DMS 273 (cell line): Measurements from ENCODE around the gene FBXO22.
"Not testable (repeated sequence)": the region's sequence is repeated elsewhere in the genome, so short reads cannot be mapped to it uniquely, and the experiment has no call there.

Source experiments
- DNase-seq: peaks from one replicate; lab custom pipeline; 2025; ENCODE audit not compliant: unreplicated experiment; lab: John Stamatoyannopoulos, UW

FBXO22 gene

DNA sequence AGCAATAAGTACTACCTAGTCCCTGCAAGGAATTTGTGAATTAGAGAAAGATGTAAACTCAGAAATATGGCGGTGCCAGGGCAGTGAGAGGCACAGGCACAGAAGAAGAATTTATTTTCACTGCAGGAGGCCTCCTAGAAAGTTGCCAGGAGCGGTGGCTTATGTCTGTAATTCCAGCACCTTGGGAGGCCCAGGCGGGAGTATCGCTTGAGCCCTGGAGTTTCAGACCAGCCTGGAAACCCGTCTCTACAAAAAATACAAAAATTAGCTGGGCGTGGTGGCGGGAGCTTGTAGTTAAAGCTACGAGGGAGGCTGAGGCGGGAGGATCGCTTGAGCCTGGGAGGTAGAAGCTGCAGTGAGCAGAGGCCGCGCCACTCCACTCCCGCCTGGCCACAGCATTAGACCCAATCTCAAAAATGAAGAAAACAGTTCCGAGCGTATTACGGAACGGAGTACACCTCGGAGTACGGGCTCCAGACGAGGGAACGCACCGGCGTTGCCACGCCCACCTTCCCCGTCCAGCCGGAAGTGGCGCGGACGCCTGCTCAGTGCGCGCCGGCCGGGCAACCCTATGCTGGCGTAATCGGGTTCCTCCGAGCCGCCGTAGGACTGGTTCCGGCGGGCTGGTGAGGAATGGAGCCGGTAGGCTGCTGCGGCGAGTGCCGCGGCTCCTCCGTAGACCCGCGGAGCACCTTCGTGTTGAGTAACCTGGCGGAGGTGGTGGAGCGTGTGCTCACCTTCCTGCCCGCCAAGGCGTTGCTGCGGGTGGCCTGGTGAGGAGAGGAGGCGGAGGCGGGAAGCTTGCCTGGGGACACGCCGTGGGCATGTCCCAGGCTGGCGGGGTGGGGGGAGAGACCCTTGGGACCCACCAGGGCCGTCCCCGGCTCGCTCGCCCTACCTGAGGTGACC is at the start of gene FBXO22:
TSS of gene FBXO22 (plus strand) at position 548 of the 909 bp plus-strand sequence. CDS start at position 634, 86 bp downstream.
- peak; percentile 96 for DNase-seq

DNA sequence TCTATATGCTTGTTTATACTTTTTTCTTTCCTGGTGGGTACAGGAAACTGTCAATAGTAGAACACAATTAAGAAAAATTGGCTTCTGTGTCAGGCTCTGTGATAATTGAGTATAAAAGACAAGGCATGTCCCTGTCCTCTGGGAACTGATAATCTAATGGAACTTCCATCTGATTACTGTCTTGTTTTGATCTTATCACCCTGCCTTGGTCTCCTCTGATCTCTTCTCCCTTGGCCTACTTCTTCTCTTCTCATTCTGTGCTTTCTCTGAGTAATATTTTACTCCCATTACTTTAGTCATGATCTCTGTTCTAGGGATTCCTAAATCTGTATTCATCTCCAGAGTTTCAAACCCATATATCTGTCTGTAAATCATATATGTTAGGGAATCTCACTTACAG is 45.8 kb upstream of the FBXO22 start:
- DNase-seq, result no peak

DNA sequence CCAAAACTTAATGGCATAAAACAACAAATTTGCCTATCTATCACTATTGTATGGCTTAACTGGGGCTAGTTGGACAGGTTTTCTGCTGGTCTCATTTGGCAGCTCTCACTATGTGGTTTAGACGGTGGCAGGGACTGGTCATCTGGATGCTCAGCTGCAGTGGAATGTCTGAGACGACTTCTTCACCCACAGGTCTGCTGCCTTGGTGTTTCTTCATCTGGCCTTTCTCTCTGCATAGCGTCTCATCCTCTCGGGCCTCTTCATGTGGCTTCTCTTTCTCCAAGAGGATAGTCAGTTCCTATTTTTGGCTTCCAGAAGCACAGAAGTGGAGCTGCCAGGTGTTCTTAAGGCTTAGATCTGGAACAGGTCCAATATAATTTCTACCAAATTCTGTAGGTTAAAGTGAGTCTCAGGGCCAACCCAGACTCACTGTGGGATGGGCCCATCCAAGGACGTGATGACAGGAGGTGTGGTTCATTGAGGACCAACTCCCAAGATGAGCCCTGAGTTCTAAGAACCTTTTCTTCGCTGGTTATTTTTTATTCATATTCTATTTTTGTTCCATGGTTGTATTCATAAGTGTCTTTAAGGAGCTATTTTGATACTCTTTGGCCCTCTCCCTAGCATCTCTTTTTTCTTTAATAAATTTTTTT is 41.8 kb upstream of the FBXO22 start:
- no peak for DNase-seq

DNA sequence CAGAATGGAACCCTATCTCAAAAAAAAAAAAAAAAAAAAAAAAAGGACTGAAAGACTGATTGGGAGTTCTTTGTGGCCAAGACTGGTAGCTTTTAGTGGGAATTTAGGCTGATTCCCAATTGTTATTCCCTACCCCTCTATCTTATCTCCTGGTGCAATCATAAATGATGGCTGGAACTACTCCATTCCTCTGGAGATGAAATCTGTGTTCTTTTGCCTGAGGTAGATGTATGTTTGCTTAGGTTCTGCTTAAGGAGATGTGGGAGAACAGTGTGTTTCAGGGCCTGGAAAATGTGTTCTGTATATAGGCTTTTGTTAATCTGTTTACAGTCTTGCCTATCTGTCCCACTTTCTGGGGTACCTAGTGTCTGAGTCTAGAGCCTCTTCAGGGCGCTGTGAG is 40.9 kb upstream of the FBXO22 start:
- DNase-seq, result no peak

DNA sequence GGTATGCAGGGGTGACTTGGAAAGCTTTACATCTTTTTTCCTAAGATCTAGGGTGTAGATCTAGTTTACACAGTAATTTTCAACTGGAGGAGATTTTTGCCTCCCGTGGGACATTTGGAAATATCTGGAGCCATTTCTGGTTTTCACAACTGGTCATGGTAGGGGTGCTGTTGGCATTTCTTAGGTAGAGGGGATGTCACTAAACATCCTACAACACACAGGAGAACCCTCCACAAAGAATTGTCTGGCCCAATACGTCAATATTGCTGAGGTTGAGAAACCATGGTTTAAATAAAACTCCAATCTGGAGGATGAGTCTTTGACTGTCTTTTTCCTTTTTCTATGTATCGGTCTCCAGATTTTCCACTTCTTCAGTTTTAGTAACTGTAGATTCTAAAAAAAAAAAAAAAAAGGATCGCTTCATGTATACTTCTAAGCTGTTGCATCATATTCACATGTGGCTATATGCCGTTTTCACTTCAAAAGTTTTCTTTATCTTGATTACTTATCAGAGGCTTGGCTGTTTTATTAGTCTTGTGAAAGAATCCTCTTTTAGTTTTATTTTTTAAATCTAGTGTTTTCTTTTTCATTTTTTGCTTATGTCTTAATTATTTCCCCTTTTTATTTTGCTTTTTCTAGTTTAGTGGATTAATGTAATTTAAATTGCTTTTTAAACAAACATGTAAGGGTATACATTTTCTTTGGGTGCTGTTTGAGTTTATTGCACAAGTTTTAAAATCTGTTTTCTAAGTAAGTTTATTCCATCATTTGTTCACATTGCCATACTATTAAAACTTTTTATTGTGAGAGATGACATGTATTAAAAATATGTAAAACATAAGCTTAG is 39.2 kb upstream of the FBXO22 start:
- DNase-seq, result no peak

DNA sequence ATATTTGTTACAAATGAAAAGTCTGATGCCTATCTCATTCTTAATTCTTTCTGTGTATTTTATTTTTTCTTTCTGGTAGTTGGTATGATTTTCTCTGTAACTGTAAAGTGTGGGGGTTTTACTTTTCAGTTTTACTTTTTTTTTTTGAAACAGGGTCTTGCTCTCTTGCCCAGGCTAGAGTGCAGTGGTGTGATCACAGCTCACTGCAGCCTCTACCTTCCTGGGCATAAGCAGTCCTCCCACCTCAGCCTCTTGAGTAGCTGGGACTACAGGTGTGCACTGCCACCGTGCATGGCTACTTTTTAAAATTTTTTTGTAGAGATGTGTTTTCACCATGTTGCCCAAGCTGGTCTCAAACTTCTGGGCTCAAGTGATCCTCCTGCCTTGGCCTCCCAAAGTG is 37.6 kb upstream of the FBXO22 start:
- DNase-seq, result not testable (repeated sequence)

DNA sequence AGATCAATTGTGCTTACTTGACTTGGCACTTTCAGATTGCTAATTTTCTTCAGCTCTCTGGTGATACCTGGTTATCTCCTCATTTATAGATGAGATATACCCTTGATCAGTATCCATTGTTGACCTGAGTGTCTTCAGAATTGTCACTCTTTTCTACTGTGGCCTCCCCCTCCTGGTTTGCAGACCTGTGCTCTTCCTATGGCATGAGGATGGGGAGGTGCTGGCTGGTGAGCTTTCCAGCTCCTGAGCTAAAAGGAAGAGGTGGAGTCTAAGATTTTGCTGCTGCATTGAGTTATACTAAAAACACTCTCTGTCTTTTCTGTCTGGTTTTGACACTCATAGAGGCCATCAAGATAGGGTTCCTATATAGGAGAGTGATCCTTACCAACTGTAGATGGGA is 36.8 kb upstream of the FBXO22 start:
- no peak for DNase-seq

DNA sequence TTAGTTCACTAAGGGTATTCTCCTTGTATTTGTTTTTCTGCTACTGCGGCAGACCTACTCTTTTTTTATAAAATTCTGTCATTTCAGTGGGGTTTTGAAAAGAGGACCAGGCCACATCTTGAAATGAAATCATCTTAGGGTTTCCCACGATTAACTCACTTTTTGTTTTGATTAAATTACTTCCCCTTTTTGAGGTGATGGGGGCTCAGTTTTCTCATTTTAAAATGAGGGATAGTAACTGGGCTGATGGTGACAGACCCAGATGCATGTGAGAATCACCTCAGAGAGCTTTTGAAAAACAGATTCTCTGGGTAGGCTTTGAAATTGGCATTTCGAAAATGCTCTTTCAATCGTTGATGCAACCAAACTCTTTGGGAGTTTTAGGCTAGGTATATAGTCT is 36.2 kb upstream of the FBXO22 start:
- no peak for DNase-seq

DNA sequence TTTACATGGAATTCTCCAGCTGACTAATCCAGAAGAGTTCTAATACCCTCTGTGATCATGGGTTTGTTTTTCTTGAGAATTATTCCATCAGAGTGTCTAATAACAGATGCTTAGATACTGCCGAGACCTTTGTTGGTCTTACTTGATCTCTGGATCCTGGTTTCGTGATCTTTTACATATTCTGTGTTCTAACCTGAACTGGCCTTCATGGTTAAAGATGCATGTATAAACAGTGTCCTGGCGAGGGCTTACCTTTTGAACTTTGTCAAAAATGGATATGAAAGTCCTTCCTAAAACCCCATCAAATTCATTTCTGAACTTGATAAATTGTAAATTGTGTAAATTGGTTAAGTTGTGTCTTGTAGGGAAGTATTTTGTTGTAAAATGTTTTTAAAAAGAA is 35.7 kb upstream of the FBXO22 start:
- DNase-seq, result no peak

DNA sequence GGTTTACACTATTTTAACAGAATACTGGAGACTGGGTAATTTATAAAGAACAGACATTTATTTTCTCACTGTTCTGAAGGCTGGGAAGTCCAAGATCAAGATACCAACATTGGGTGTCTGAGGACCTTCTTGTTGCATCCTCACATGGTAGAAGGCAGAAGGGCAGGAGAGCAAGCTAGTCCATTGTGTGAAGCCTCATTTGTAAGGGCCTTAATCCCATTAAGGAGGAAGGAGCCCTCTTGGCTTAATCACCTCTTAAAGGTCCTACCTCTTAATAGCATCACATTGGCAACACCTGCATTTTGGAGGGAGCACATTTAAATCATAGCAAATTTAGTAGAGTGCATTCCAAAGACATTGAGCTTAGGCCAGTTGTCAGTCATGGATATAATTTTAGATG is 34.2 kb upstream of the FBXO22 start:
- DNase-seq, result no peak

DNA sequence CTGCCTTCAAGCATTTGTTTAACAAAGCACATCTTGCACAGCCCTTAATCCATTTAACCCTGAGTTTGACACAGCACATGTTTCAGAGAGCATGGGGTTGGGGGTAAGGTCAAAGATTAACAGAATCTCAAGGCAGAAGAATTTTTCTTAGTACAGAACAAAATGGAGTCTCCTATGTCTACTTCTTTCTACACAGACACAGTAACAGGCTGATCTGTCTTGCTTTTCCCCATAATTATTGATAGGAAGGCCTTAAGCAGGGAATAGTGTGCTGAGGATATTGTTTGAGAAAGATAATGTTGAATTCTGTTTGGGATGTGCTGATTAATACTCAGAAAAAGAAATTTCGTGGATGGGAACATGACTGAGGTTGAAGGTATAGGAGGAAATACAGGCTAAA is 32.1 kb upstream of the FBXO22 start:
- DNase-seq, result not testable (repeated sequence)

DNA sequence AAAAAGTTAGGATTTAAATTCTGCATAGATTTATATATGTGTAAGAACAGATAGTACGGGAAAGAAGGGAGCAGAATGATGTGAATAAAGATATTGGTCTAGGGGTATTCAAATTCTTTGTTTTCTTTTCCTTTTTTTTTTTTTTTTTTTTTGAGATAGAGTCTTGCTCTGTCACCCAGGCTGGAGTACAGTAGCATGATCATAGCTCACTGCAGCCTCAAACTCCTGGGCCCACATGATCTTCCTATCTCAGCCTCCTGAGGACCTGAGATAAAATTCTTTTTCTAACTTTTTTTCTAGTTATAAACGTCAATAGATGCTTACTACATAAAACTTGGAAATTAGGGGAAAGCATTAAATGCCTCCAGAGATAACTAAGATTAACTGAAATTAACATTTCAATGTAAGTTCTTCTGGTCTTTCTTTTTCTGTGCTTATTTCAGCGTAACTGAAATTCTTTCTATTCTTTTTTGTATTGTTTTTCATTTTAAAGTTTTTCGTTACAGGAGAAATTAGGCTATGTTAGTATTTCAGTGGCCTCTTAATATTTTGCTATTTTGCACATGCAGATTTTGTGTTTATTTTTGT is 31.2 kb upstream of the FBXO22 start:
- no peak for DNase-seq

DNA sequence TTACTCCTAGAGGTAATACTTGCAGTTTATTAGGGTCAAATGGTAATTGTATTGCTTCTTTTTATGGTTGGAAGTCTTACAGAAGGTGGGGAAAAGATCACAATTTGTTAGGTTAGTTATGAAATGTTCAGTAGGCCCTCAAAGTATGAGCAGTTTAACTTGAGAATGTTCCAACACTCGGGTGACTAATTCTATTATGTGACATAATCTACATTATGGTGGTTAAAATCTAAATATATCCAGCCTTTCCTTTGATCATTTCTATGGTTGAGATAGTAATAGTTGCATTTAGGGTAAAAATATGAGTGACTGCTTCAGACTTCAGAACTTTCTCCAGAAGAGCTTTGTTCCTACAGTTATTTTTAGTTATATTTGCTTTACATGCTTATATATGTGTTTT is 19.6 kb upstream of the FBXO22 start:
- DNase-seq, result no peak

DNA sequence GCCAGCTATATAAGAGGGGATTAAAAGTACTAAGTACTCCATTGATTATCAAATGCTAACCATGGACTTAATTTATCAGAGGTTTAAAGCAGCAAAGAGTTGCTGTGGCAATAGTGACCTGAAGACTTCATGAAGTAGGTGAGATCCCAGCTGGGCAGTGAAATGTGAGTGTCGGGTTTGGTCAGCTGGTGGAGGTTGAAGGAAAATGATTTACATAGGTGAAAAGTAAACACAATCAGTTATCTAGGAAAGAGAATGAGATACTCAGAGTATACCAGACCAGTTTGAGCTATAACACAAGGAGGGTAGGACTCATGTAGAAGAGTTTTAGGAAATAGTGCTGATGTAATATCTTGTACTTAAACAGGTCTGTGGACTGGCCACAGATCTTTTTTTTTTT is 16.5 kb upstream of the FBXO22 start:
- no peak for DNase-seq

DNA sequence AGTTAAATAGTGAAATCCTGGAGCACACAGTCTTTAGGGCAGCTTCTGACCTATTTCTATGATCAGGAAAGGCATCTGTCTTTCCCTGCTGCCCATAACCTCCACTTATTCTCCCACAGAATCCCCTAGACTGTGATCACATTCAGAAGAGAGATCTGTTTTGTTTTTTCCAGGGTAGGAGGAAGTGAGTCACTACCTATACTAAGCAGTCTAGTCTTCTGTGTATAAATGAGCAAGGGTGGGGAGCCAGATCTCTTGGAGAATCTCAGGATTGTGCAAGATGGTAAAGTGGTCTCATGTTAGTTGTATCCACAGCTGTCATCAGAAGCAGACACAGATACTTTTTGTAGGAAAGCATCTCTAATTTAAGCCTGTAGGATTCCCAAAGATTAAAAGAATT is 11.8 kb upstream of the FBXO22 start:
- no peak for DNase-seq

DNA sequence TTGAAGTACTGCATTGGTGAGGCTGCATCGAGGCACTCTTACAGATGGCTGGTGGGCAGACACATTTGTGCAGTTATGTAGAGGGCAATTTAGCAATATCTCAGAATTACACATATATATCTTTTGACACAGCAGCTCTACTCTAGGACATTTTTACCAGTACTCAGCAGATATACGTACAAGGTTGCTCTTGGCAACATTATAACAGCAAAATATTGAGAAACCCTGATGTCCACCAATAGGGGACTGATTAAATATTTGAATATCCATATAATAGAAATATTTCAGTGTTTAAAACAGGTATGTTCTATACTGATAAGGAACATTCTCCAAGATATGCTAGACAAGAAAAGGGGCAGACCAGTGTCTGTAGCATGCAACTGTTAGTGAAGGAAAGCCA is 7.9 kb upstream of the FBXO22 start:
- DNase-seq, result no peak

DNA sequence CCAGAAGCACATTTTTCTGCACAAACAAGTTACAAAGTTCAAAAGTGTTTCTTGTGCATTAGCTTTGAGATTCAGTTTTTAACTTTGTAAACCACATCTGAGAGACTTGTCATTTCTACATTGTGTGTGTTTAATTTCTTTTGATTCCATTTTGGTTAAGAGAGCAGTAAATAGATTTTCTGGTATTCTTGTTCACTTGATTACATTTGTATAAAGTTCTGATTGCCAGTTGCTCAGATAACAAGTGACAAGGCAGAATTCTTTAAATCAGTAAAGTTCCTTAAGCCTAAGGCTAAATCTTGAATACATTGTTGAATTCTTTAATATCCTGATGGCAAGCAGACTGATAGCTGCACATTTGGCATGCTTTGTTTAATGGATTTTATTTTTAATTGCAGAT is 3.1 kb upstream of the FBXO22 start:
- DNase-seq, result no peak

DNA sequence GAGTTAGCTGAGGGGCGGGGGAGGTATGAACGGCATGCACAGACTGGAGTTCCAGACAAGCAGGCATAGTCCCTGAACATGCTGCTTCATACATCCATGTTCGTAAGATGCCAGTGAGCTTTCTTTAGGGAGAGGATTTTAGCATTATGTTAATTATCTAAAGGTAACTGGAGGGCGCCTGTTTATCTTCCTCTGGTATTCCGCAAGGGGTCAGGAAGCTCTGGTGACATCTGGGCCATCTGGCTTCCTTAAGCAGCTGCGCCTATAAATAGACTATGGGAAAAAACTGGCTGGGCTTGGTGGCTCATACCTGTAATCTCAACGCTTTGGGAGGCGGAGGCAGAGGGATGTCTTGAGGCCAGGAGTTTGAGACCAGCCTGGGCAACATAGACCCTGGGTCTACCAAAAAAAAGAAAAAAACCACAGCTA is 1.5 kb upstream of the FBXO22 start:
- DNase-seq, result peak; percentile 91

DNA sequence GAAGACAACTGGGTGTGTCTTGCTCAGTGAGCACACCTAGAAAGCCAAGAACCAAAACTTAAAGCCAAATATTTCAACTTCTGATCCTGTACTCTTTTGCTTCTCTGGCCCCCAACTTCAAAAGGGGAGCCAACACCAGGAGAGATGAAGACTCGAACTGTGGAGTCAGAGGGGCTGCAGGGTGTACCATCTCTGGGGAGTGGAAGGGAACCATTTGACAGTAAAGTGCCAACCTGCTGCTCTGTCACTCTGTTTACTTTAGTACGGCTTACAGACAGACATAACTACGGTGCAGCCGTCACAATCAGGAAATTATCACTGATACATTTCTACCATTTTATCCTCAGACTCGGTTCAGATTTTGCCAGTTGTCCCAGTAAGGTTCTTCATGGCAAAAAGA is 1.6 kb downstream of the FBXO22 start:
- DNase-seq, result no peak

DNA sequence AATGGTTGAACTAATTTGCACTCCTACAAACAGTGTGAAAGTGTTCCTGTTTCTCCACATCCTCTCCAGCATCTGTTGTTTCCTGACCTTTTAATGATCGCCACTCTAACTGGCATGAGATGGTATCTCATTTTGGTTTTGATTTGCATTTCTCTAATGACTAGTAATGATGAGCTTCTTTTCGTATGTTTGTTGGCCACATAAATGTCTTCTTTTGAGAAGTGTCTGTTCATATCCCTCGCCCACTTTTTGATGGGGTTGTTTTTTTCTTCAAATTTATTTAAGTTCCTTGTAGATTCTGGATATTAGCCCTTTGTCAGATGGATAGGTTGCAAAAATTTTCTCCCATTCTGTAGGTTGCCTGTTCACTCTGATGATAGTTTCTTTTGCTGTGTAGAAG is 6.7 kb downstream of the FBXO22 start:
- not testable (repeated sequence) for DNase-seq

DNA sequence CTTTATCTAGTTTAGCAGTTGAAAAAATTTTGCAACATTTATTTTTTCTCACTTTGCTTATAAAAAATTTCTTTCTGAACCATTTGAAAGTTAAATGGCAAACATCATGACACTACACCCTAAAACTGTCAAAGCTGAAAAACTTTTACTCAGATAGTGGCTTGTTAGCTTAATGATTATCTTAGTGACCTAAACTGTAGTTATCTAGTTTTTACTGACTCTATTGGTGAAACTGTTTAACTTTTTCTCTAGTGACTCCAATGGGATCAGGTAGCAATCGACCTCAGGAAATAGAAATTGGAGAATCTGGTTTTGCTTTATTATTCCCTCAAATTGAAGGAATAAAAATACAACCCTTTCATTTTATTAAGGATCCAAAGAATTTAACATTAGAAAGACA is 13.3 kb downstream of the FBXO22 start:
- DNase-seq, result no peak
